Measurements from ENCODE around the gene MAML1. TPM values are rescaled to one million over a fixed set of nuclear protein-coding genes. Genes with fewer than 3 reads are reported as not detected.

Gene MAML1
- total RNA-seq, 1 experiment from 2014 or later, result 42.2 TPM

- ChIA-PET CTCF (interaction anchor here (1.0 kb wide), 1 partner anchor 24 kb away, joined by 4 read pairs; no protein-coding TSS in a partner anchor), POLR2A (no interaction called here)
- Mint-ChIP-seq H3K4me3 (no peak overlapping the region), H3K27me3 (ENCODE audit: low read depth) (no peaks in the 10 kb centered on the region), H3K27ac (no peak overlapping the region), H3K36me3 (peaks cover 61% of the 10 kb centered on the region), H3K4me1 (no peaks in the 10 kb centered on the region), H3K9me3 (no peaks in the 10 kb centered on the region)
- TF ChIP-seq TCF7 (CRISPR knock-in tag; IDR thresholded peaks at IDR 0.05; ENCODE audit: low read depth), result no peak
- no peak for TF ChIP-seq MAX (CRISPR knock-in tag; IDR thresholded peaks at IDR 0.05)
- no peak for TF ChIP-seq ZNF263 (CRISPR knock-in tag; IDR thresholded peaks at IDR 0.05; ENCODE audit: low read depth)
- no peak for TF ChIP-seq TP53 (CRISPR knock-in tag; IDR thresholded peaks at IDR 0.05)
- TF ChIP-seq ZNF423 (CRISPR knock-in tag; IDR thresholded peaks at IDR 0.05), result no peak
- no peak for TF ChIP-seq AFF4 (CRISPR knock-in tag; IDR thresholded peaks at IDR 0.05; ENCODE audit: borderline replicate concordance)
- no peak for TF ChIP-seq NFATC4 (CRISPR knock-in tag; IDR thresholded peaks at IDR 0.05)
- no peak for TF ChIP-seq FOXK1 (CRISPR knock-in tag; IDR thresholded peaks at IDR 0.05)
- TF ChIP-seq, protein P1, sequence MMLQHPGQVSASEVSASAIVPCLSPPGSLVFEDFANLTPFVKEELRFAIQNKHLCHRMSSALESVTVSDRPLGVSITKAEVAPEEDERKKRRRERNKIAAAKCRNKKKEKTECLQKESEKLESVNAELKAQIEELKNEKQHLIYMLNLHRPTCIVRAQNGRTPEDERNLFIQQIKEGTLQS (CRISPR knock-in tag; conservative IDR thresholded peaks at IDR 0.05), result no peak
- TF ChIP-seq PRDM15 (CRISPR knock-in tag; IDR thresholded peaks at IDR 0.05), result no peak
- no peak for TF ChIP-seq NFE2L1 (CRISPR knock-in tag; IDR thresholded peaks at IDR 0.05)
- no peak for TF ChIP-seq ATF2 (CRISPR knock-in tag; IDR thresholded peaks at IDR 0.05; ENCODE audit: borderline replicate concordance, low read depth)
- TF ChIP-seq, protein P2, sequence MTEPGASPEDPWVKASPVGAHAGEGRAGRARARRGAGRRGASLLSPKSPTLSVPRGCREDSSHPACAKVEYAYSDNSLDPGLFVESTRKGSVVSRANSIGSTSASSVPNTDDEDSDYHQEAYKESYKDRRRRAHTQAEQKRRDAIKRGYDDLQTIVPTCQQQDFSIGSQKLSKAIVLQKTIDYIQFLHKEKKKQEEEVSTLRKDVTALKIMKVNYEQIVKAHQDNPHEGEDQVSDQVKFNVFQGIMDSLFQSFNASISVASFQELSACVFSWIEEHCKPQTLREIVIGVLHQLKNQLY (CRISPR knock-in tag; IDR thresholded peaks at IDR 0.05), result no peak
- no peak for TF ChIP-seq TEAD4 (CRISPR knock-in tag; IDR thresholded peaks at IDR 0.05)
- no peak for TF ChIP-seq ESRRA (CRISPR knock-in tag; IDR thresholded peaks at IDR 0.05; ENCODE audit: borderline replicate concordance)
- no peak for TF ChIP-seq ZNF317 (CRISPR knock-in tag; IDR thresholded peaks at IDR 0.05; ENCODE audit: borderline replicate concordance, low read depth)
- TF ChIP-seq IRF2 (CRISPR knock-in tag; IDR thresholded peaks at IDR 0.05; ENCODE audit: borderline replicate concordance, low read depth), result no peak
- ATAC-seq, result no peak
- DNase-seq (ENCODE audit: low spot score), result no peak
These were observed 39.7 kb downstream of the MAML1 start for GRCh38 chr5:179772351-179772750.

All from WTC11 (cell line).